Measurements from ENCODE around the gene TARS3.

GRCh38 chr15:101604124-101604874 lies 120.0 kb downstream of the TARS3 start:
- TF ChIP-seq POLR2A (IDR thresholded peaks at IDR 0.05) (no peak), CTCF (IDR thresholded peaks at IDR 0.05 in 8 of 11, conservative IDR thresholded peaks at IDR 0.05 in 3 of 11) (no peak), POLR2AphosphoS5 (IDR thresholded peaks at IDR 0.05) (no peak)
